Measurements from ENCODE around the gene CCNJL. TPM values are rescaled to one million over a fixed set of nuclear protein-coding genes. Genes with fewer than 3 reads are reported as not detected.

The CCNJL gene
- polyA plus RNA-seq, 1 donor (not counting 4 experiments of a cell fraction or from before 2014, with no cell fraction given), result 1.6 TPM

GRCh38 chr5:160354666-160355065 is 42.3 kb upstream of the CCNJL start:
- Histone ChIP-seq H3K79me2 (ENCODE audit: control insufficient read depth, insufficient read depth, low read length) (no peaks in the 10 kb centered on the region), H3K4me3 (ENCODE audit: control insufficient read depth in 2 of 3, extremely low read depth in 1 of 3, insufficient read depth in 2 of 3, low read depth in 1 of 3, low read length in 3 of 3) (no peak overlapping the region), H3K9me3 (ENCODE audit: control insufficient read depth, low read depth, low read length) (no peaks in the 10 kb centered on the region), H3K9me1 (ENCODE audit: control insufficient read depth, extremely low read depth, insufficient read depth, low read length) (no peaks in the 10 kb centered on the region), H3K9ac (ENCODE audit: control insufficient read depth, extremely low read depth, insufficient read depth, low read length) (no peak overlapping the region), H3K4me1 (ENCODE audit: control insufficient read depth, extremely low read depth, insufficient read depth, low read length) (peaks cover 2% of the 10 kb centered on the region), H3K27ac (ENCODE audit: control insufficient read depth, insufficient read depth, low read length) (no peak overlapping the region), H3K4me2 (ENCODE audit: control insufficient read depth, extremely low read depth, insufficient read depth, low read depth, low read length) (no peak overlapping the region), H3K27me3 (ENCODE audit: control insufficient read depth, extremely low read depth, insufficient read depth, low read length) (no peaks in the 10 kb centered on the region), H3K36me3 (ENCODE audit: control insufficient read depth in 2 of 2, extremely low read depth in 1 of 2, insufficient read depth in 2 of 2, low read length in 2 of 2) (no peaks in the 10 kb centered on the region), H4K20me1 (ENCODE audit: control insufficient read depth, extremely low read depth, insufficient read depth, low read length) (no peaks in the 10 kb centered on the region), H2AFZ (ENCODE audit: control insufficient read depth, low read length) (no peak overlapping the region)
- FAIRE-seq (no peak), DNase-seq (ENCODE audit: low read depth, low spot score) (no peak)
- dilution Hi-C loops (cut with MboI; ENCODE audit: extremely low pct_ligation_motif_present, low sequenced_read_pairs), result no loop called here
- TF ChIP-seq CTCF (optimal IDR thresholded peaks at IDR 0.05 in 1 of 3, IDR thresholded peaks at IDR 0.05 in 1 of 3, conservative IDR thresholded peaks at IDR 0.05 in 1 of 3; ENCODE audit: extremely low read depth in 1 of 3, insufficient read depth in 2 of 3, low read length in 3 of 3) (no peak), EZH2 (IDR thresholded peaks at IDR 0.05; ENCODE audit: low read length) (no peak)

GRCh38 chr5:160353379-160353778 is 41.0 kb upstream of the CCNJL start:
- H3K9ac ChIP-seq (ENCODE audit: control insufficient read depth, extremely low read depth, insufficient read depth, low read length), result no peak overlapping the region
- TF ChIP-seq CTCF (optimal IDR thresholded peaks at IDR 0.05 in 1 of 3, IDR thresholded peaks at IDR 0.05 in 1 of 3, conservative IDR thresholded peaks at IDR 0.05 in 1 of 3; ENCODE audit: extremely low read depth in 1 of 3, insufficient read depth in 2 of 3, low read length in 3 of 3) (no peak), EZH2 (IDR thresholded peaks at IDR 0.05; ENCODE audit: low read length) (no peak)
- no peaks in the 10 kb centered on the region for H3K27me3 ChIP-seq (ENCODE audit: control insufficient read depth, extremely low read depth, insufficient read depth, low read length)
- no peaks in the 10 kb centered on the region for H3K9me3 ChIP-seq (ENCODE audit: control insufficient read depth, low read depth, low read length)
- H2AFZ ChIP-seq (ENCODE audit: control insufficient read depth, low read length), result no peak overlapping the region
- H3K79me2 ChIP-seq (ENCODE audit: control insufficient read depth, insufficient read depth, low read length), result no peaks in the 10 kb centered on the region
- no peak for DNase-seq (ENCODE audit: low read depth, low spot score)
- no peaks in the 10 kb centered on the region for H3K9me1 ChIP-seq (ENCODE audit: control insufficient read depth, extremely low read depth, insufficient read depth, low read length)
- no peak overlapping the region for H3K27ac ChIP-seq (ENCODE audit: control insufficient read depth, insufficient read depth, low read length)
- no peak for FAIRE-seq
- no peaks in the 10 kb centered on the region for H3K36me3 ChIP-seq (ENCODE audit: control insufficient read depth in 2 of 2, extremely low read depth in 1 of 2, insufficient read depth in 2 of 2, low read length in 2 of 2)
- dilution Hi-C loops (cut with MboI; ENCODE audit: extremely low pct_ligation_motif_present, low sequenced_read_pairs), result no loop called here
- H3K4me2 ChIP-seq (ENCODE audit: control insufficient read depth, extremely low read depth, insufficient read depth, low read depth, low read length), result no peak overlapping the region
- H4K20me1 ChIP-seq (ENCODE audit: control insufficient read depth, extremely low read depth, insufficient read depth, low read length), result no peaks in the 10 kb centered on the region
- H3K4me1 ChIP-seq (ENCODE audit: control insufficient read depth, extremely low read depth, insufficient read depth, low read length), result no peaks in the 10 kb centered on the region
- H3K4me3 ChIP-seq (ENCODE audit: control insufficient read depth in 2 of 3, extremely low read depth in 1 of 3, insufficient read depth in 2 of 3, low read depth in 1 of 3, low read length in 3 of 3), result no peak overlapping the region

Measured in keratinocyte (primary cell).